Osteoblast (primary cell): ENCODE data around the gene CARMIL1. TPM values are rescaled to one million over a fixed set of nuclear protein-coding genes. Genes with fewer than 3 reads are reported as not detected.
A peak's percentile ranks its signal among the peaks of the same experiment; 100 is the strongest.

Experiments used
- DNase-seq: peaks from one replicate; pipeline ENCODE4 v3.0.0; 2011; ENCODE audit warnings: low spot score, mixed read lengths; ENCODE audit not compliant: insufficient read length; ENCODE audit errors: missing footprints
- H2AFZ ChIP-seq: 2 replicates; pipeline ENCODE4 v1.6.0; 2011; ENCODE audit warnings: mild to moderate bottlenecking, low read length
- H3K27ac ChIP-seq: 2 replicates; pipeline ENCODE4 v1.5.1; 2011; ENCODE audit warnings: mild to moderate bottlenecking, low read depth, low read length, moderate library complexity
- H3K27me3 ChIP-seq: 2 replicates; pipeline ENCODE4 v1.6.0; 2012; ENCODE audit warnings: mild to moderate bottlenecking, control low read depth, inconsistent platforms, low read length, moderate library complexity; ENCODE audit not compliant: insufficient read depth
- H3K36me3 ChIP-seq: 2 replicates; pipeline ENCODE4 v1.5.1; 2011; ENCODE audit warnings: mild to moderate bottlenecking, low read length, control low read depth, moderate library complexity; ENCODE audit not compliant: insufficient read depth
- H3K4me1 ChIP-seq: 2 replicates; pipeline ENCODE4 v1.5.1; 2011; ENCODE audit warnings: mild to moderate bottlenecking, low read length, control low read depth, moderate library complexity; ENCODE audit not compliant: insufficient read depth
- H3K4me2 ChIP-seq: 2 replicates; pipeline ENCODE4 v1.6.0; 2011; ENCODE audit warnings: mild to moderate bottlenecking, low read length; ENCODE audit not compliant: insufficient read depth
- H3K4me3 ChIP-seq: fragments of 200-600 bp; sonication (generic); 3 replicates; pipeline ENCODE4 v1.5.1; 2012; ENCODE audit warnings: mild to moderate bottlenecking, low read length, inconsistent platforms; ENCODE audit not compliant: insufficient read depth
- H3K79me2 ChIP-seq: 2 replicates; pipeline ENCODE4 v1.6.0; 2012; ENCODE audit warnings: mild to moderate bottlenecking, low read length, control low read depth, inconsistent platforms; ENCODE audit not compliant: insufficient read depth
- H3K9me3 ChIP-seq: 2 replicates; pipeline ENCODE4 v1.5.1; 2011; ENCODE audit warnings: low read depth, low read length, control low read depth
- H4K20me1 ChIP-seq: 2 replicates; pipeline ENCODE4 v1.6.0; 2012; ENCODE audit warnings: mild to moderate bottlenecking, low read length, control low read depth; ENCODE audit not compliant: insufficient read depth
- CTCF ChIP-seq: IDR thresholded peaks from 2 replicates; pipeline ENCODE4 v1.5.1; 2011; ENCODE audit warnings: mild to moderate bottlenecking, low read depth, low read length, moderate library complexity; ENCODE audit errors: extremely low read depth
- total RNA-seq: library from RNA; depleted of rRNA; stranded (reverse); fragments of >200 nt; gene quantifications from 2 replicates; pipeline ENCODE4 v1.2.3, GENCODE V29; 2012

The CARMIL1 gene
- total RNA-seq, 1 donor = 25.7 TPM

GRCh38 chr6:25649611-25650010 is 370.4 kb downstream of the CARMIL1 start:
- Histone ChIP-seq H3K79me2 (no peaks in the 10 kb centered on the region), H4K20me1 (no peaks in the 10 kb centered on the region), H3K27ac (no peak overlapping the region), H3K36me3 (no peaks in the 10 kb centered on the region), H3K27me3 (peaks cover 5% of the 10 kb centered on the region), H3K4me3 (no peak overlapping the region), H3K4me2 (no peak overlapping the region), H3K4me1 (no peaks in the 10 kb centered on the region), H3K9me3 (no peaks in the 10 kb centered on the region), H2AFZ (no peak overlapping the region)
- TF ChIP-seq CTCF = no peak
- DNase-seq = peak; percentile 50

DNA sequence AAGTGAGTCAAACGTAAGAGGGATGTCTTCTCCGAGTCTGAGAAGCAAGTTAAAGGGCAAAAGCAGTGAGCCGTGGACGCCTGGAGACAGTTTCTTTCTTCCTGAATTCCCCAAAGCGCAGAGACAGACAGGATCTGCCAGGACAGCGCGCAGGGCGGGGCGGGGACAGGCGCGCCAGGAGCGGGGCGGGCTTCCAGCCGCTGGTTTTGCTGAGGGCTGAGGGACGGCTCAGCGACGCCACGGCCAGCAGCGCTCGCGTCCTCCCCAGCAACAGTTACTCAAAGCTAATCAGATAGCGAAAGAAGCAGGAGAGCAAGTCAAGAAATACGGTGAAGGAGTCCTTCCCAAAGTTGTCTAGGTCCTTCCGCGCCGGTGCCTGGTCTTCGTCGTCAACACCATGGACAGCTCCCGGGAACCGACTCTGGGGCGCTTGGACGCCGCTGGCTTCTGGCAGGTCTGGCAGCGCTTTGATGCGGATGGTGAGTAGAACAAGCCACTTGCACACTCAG is 372.9 kb downstream of the CARMIL1 start, which contains the start of gene SCGN:
Gene SCGN, plus strand, starts transcription at position 209 of the 509 bp plus-strand sequence. Its CDS starts 189 bp downstream, at position 398.
- TF ChIP-seq CTCF = no peak
- Histone ChIP-seq H3K4me1 (no peaks in the 10 kb centered on the region), H3K27ac (no peak within 1 kb of the TSS), H3K4me3 (no peak within 1 kb of the TSS), H3K36me3 (no peaks in the 10 kb centered on the region), H2AFZ (no peak within 1 kb of the TSS), H4K20me1 (no peaks in the 10 kb centered on the region), H3K79me2 (no peaks in the 10 kb centered on the region), H3K4me2 (peak within 1 kb of the TSS; percentile 56), H3K27me3 (peaks cover 5% of the 10 kb centered on the region), H3K9me3 (no peaks in the 10 kb centered on the region)
- peak; percentile 84 for DNase-seq

- Histone ChIP-seq H3K36me3 (no peaks in the 10 kb centered on the region), H3K4me1 (no peaks in the 10 kb centered on the region), H2AFZ (no peak overlapping the region), H3K27me3 (peaks cover 5% of the 10 kb centered on the region), H4K20me1 (no peaks in the 10 kb centered on the region), H3K4me3 (no peak overlapping the region), H3K27ac (no peak overlapping the region), H3K9me3 (no peaks in the 10 kb centered on the region), H3K4me2 (no peak overlapping the region), H3K79me2 (no peaks in the 10 kb centered on the region)
- no peak for DNase-seq
- no peak for TF ChIP-seq CTCF
Measured at GRCh38 chr6:25655723-25656122, 376.5 kb downstream of the CARMIL1 start.

DNA sequence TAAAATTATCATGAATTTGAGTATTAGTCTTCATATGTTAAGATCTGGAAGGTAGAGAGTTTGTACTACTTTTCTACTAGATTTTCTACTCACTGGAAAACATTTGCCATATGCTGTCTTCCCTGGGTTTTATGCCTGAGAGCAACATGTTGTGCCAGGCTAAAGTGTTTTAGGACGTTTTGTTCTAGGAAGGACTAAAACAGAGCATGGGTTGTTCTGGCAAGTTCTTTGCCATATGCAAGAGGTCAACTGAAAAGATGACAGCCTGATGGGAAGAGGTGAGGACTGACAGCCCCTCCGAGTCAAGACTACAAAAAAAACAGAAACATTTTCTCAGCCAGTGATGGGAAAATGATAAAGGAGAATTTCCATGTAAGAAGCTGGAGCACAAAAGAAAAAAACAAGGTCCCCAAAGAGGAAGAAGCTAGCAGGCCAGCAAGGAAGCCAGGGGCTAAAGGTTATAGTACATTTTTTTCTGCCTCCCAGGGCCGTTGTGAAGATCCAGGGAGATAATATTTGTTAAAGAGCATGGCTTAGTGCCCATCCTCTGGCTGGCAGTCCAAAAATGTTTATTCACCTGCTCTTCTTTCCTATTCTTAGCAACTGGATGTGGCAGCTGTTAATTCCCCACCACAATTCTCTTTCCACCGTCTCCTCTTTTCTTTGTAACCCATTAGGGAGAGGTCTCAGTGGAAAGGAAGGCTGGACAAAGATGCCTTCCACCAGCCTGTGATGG is 380.6 kb downstream of the CARMIL1 start:
- no peak for DNase-seq
- no peak overlapping the region for H3K4me2 ChIP-seq
- no peaks in the 10 kb centered on the region for H3K36me3 ChIP-seq
- H3K27ac ChIP-seq = no peak overlapping the region
- no peak for TF ChIP-seq CTCF
- no peak overlapping the region for H2AFZ ChIP-seq
- H3K9me3 ChIP-seq = no peaks in the 10 kb centered on the region
- no peaks in the 10 kb centered on the region for H3K27me3 ChIP-seq
- no peaks in the 10 kb centered on the region for H4K20me1 ChIP-seq
- H3K4me1 ChIP-seq = no peaks in the 10 kb centered on the region
- H3K79me2 ChIP-seq = no peaks in the 10 kb centered on the region
- no peak overlapping the region for H3K4me3 ChIP-seq
